GM23248 (cell line): ENCODE results near the gene HPDL.

ENCODE experiments used
- EZH2 ChIP-seq: fragments of 200-600 bp; sonication (generic); IDR thresholded peaks from 2 replicates; pipeline ENCODE4 v1.6.1; 2018; ENCODE audit warnings: antibody characterized with exemption, mild to moderate bottlenecking; ENCODE audit not compliant: insufficient read depth, poor library complexity, severe bottlenecking
- EZH2phosphoT487 ChIP-seq: fragments of 200-600 bp; sonication (generic); IDR thresholded peaks from 2 replicates; pipeline ENCODE4 v1.6.1; 2018; ENCODE audit warnings: antibody characterized with exemption, moderate library complexity, mild to moderate bottlenecking, low read depth; ENCODE audit not compliant: insufficient read depth

- TF ChIP-seq EZH2 (no peak), EZH2phosphoT487 (no peak)
Observed at GRCh38 chr1:45328680-45329079, 2.0 kb downstream of the HPDL start.
